EH (cell line): ENCODE results near the gene RNF144B.
"Not testable (repeated sequence)": the region's sequence is repeated elsewhere in the genome, so short reads cannot be mapped to it uniquely, and the experiment has no call there.

Experiments
- DNase-seq: peaks from one replicate; pipeline ENCODE4 v3.0.0-alpha.2; 2015; ENCODE audit warnings: low read depth

Gene RNF144B

GRCh38 chr6:18444111-18444510 lies 57.0 kb downstream of the RNF144B start:
- DNase-seq: no peak

DNA sequence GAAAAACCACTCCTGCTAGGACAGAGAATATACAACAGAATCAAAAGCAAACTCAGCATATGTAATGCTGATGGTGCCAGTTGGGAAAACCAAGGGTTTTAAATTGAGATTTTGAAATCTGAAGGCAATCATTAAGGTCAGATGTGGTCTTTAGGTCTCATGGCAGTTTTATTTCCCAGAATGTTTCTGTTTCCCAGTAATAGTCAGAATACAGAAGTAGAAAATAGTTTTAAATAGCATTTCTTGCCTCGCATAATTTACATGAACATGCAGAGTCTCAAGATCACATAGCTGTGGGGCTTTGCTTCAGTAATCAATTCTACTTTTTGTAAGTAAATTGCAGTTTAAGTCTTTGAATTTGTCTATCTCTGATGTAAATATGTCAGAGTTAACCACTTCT lies 58.1 kb downstream of the RNF144B start:
- no peak for DNase-seq

GRCh38 chr6:18446771-18447170 lies 59.6 kb downstream of the RNF144B start:
- DNase-seq: no peak

DNA sequence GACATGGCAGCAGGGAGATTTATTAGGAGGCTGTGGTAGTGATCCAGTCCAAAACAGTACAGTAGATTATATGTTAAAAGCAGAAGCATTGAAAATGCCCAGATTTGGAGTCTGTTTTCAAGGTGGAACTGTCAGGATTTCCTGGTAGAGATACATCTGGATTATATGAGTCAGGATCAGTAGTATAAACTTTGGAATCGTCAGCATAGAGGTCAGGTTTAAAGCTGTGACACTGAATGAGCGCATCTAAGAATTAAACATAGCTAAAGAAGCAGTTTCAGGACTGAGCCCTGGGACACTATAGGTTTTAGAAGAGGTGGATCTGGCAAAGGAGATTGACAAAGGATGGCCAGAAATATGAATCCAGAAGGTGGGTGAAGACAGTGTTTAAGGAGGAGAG lies 60.4 kb downstream of the RNF144B start:
- DNase-seq: no peak

- DNase-seq: no peak
These were observed 64.6 kb downstream of the RNF144B start for GRCh38 chr6:18451756-18452155.

DNA sequence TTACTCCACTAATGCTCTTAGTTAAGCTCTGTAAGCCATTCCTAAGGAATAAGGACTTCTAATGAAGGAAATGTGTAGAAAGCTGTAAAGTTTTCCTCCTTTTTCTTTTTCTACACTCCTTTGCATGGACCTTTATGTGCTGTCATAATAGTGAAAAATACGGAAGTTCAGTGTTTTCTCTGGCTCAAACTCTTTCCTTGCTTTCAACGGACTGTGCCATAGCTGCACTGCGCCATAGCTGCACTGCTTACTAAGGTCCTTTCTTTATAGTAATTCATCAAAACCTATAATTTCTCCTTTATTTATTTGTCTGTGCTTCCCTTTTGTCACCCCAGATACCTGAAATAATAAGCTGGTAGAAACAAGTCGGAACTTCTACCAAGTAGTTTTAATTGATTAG lies 67.3 kb downstream of the RNF144B start:
- no peak for DNase-seq

GRCh38 chr6:18457065-18457737 lies 70.1 kb downstream of the RNF144B start:
- peak; percentile 9 for DNase-seq

GRCh38 chr6:18458086-18458485 lies 70.9 kb downstream of the RNF144B start:
- DNase-seq: not testable (repeated sequence)

- no peak for DNase-seq
These were observed 76.3 kb downstream of the RNF144B start for GRCh38 chr6:18463429-18463828.

DNA sequence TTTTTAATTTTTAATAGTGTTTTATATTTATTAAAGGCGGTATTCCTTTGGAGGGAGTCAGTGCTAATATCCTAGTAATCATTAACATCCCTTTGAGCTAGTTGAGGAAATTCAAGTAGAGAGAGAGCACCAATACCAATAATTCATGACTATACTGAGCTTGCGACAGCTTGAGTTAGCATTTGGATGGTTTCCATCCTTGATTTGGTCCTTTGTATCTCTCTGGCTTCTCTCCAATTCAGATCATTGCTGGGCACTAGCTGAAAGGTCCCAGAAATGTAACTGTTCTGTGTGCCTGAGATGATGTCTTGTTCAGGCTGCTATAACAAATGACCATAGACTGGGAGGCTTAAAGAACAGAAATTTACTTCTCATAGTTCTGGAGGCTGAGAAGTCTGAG lies 77.0 kb downstream of the RNF144B start:
- DNase-seq: no peak

DNA sequence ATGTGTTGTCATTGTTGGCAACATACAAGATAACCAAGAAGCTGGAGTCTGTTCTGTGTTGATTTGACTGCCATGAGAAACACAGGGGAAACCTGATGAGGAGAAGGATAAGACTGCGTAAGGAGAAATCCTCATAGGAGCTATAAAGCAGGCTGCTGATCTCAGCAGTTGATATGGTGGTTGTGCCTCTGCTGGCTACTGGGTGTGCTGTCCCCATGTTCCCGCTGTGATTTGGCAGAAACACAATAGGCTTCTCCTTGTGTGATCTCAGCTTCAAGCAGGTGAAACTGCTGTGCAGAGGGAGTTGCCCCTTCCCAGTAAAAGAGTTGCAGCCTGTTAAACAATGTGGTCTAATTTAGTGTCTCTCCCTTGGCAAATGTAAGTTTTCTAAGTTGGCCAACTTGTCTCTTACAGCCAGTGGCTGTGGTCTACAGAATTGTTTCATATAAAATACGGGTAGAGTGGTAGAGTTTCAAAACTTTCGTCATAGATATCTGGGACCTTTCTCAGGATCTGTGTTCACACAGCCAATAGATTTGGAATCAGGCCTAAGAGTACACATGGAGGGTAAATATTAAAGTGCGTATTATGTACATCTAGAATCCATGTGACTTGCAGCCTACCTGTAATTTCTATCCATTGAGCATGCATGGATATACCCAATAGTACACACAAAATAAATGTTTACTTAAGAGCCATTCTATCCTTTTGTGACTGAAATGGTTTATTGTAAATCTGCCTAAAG lies 78.4 kb downstream of the RNF144B start:
- no peak for DNase-seq

GRCh38 chr6:18467741-18468502 lies 80.8 kb downstream of the RNF144B start:
- DNase-seq: no peak

DNA sequence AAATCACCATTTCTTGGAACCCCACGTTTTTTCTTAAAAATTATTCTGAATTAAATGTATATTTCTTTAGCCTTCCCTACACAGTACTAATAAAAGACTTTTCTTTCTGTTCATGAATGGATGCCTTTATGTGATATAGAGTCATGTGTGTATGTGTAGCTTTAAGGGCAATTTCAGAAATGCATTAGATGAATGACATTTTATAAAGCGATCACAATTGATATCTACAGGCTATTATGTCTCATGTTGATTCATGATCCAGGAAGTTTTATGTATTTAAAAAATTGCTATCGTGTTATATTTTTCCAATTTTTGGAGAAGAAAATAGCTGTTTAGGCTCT lies 81.3 kb downstream of the RNF144B start:
- DNase-seq: no peak

DNA sequence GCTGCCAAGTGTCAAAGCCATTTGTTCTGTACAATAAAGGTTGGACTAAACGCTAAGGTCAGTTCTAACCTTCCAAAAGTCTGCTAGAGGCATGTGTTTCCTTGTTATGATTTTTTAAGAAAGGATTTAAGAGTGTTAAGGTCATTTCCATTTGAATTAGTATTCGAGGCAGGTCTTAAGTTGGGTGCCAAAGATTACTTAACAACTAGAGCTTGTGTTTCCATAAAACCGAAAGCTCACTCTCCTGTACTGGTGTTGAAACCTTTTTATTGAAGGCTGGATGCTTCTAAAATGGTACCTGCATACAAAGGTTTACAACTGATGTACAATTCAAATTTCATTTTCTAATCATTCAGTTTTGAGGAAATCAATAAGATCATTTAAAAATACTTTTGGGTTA lies 82.4 kb downstream of the RNF144B start:
- no peak for DNase-seq

GRCh38 chr6:18471232-18471964 lies 84.2 kb downstream of the RNF144B start:
- DNase-seq: no peak

DNA sequence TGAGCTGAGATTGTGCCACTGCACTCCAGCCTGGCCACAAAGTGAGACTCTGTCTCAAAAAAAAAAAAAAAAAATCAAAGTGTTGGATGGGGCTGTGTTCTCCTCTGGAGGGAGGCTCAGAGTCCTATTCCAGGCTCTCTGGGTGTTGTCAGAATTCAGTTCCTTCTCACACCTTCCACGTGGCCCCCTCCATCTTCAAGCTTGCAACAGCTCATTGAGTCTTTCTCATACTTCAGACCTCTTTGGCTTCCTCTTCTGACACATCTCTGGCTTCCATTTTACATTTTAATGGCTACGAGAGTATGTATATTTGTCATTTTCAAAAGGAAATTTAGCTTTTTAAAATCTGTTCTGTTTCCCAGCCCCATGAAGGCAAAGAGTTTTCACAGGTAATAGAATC lies 85.8 kb downstream of the RNF144B start:
- no peak for DNase-seq

GRCh38 chr6:18473755-18474154 lies 86.6 kb downstream of the RNF144B start:
- no peak for DNase-seq

GRCh38 chr6:18477301-18477941 lies 90.3 kb downstream of the RNF144B start:
- peak; percentile 37 for DNase-seq

- DNase-seq: no peak
These were observed 91.5 kb downstream of the RNF144B start for GRCh38 chr6:18478610-18479009.

- no peak for DNase-seq
These were observed 94.7 kb downstream of the RNF144B start for GRCh38 chr6:18481870-18482269.

- DNase-seq: no peak
These were observed 98.7 kb downstream of the RNF144B start for GRCh38 chr6:18485660-18486435.
